GM21367 (cell line): ENCODE results near the gene ITPK1.
"Not testable (repeated sequence)": the region's sequence is repeated elsewhere in the genome, so short reads cannot be mapped to it uniquely, and the experiment has no call there.

Experiments used
- ATAC-seq: cut with Tn5 transposase; IDR thresholded peaks from one replicate; pipeline ENCODE4 v1.9.1; 2021; ENCODE audit not compliant: unreplicated experiment

The ITPK1 gene

GRCh38 chr14:93131257-93131820 is 15.6 kb upstream of the ITPK1 start:
- not testable (repeated sequence) for ATAC-seq

- no peak for ATAC-seq
Observed at GRCh38 chr14:93128725-93129459, 13.2 kb upstream of the ITPK1 start.

- ATAC-seq = no peak
Observed at GRCh38 chr14:93126111-93126510, 10.4 kb upstream of the ITPK1 start.

GRCh38 chr14:93122826-93123225 is 7.1 kb upstream of the ITPK1 start:
- ATAC-seq = no peak

- no peak for ATAC-seq
Observed at GRCh38 chr14:93121030-93121834, 5.5 kb upstream of the ITPK1 start.

- no peak for ATAC-seq
Observed at GRCh38 chr14:93120517-93120916, 4.8 kb upstream of the ITPK1 start.

- ATAC-seq = no peak
Observed at GRCh38 chr14:93116676-93117200, 1.0 kb upstream of the ITPK1 start.

GRCh38 chr14:93115069-93115820 is 480 bp downstream of the ITPK1 start:
- ATAC-seq = peak; percentile 71

GRCh38 chr14:93114713-93115068 is 1.0 kb downstream of the ITPK1 start:
- no peak for ATAC-seq

GRCh38 chr14:93114068-93114710 is 1.5 kb downstream of the ITPK1 start:
- no peak for ATAC-seq

GRCh38 chr14:93113678-93114067 is 2.1 kb downstream of the ITPK1 start:
- no peak for ATAC-seq

GRCh38 chr14:93112891-93113677 is 2.6 kb downstream of the ITPK1 start:
- no peak for ATAC-seq

- not testable (repeated sequence) for ATAC-seq
Observed at GRCh38 chr14:93111541-93111940, 4.2 kb downstream of the ITPK1 start.

GRCh38 chr14:93110856-93111419 is 4.8 kb downstream of the ITPK1 start:
- no peak for ATAC-seq

- ATAC-seq = no peak
Observed at GRCh38 chr14:93109572-93110481, 5.9 kb downstream of the ITPK1 start.

GRCh38 chr14:93108105-93108504 is 7.6 kb downstream of the ITPK1 start:
- no peak for ATAC-seq

GRCh38 chr14:93107453-93107852 is 8.3 kb downstream of the ITPK1 start:
- ATAC-seq = no peak

GRCh38 chr14:93106541-93107156 is 9.1 kb downstream of the ITPK1 start:
- no peak for ATAC-seq
